GM18505 (cell line): Measurements from ENCODE around the gene TRAPPC2L.

Source experiments
- ATAC-seq: cut with Tn5 transposase; IDR thresholded peaks from one replicate; pipeline ENCODE4 v1.9.1; 2021; ENCODE audit not compliant: unreplicated experiment
- POLR2A ChIP-seq: IDR thresholded peaks from 4 replicates; pipeline ENCODE4 v1.6.1; 2011; ENCODE audit warnings: borderline replicate concordance; ENCODE audit not compliant: insufficient read depth, insufficient read length; ENCODE audit errors: extremely low read depth

Gene TRAPPC2L

GRCh38 chr16:88865742-88866141 lies 8.8 kb downstream of the TRAPPC2L start:
- no peak for ATAC-seq

GRCh38 chr16:88866151-88866920 lies 9.4 kb downstream of the TRAPPC2L start, which contains the start of gene PABPN1L:
PABPN1L (minus strand) TSS chr16:88866660; CDS start chr16:88866606, 54 bp downstream.
- no peak for ATAC-seq
- TF ChIP-seq POLR2A: no peak

More at GRCh38 chr16:88865742-88866141, 8.8 kb downstream of the TRAPPC2L start:
- no peak for TF ChIP-seq POLR2A

DNA sequence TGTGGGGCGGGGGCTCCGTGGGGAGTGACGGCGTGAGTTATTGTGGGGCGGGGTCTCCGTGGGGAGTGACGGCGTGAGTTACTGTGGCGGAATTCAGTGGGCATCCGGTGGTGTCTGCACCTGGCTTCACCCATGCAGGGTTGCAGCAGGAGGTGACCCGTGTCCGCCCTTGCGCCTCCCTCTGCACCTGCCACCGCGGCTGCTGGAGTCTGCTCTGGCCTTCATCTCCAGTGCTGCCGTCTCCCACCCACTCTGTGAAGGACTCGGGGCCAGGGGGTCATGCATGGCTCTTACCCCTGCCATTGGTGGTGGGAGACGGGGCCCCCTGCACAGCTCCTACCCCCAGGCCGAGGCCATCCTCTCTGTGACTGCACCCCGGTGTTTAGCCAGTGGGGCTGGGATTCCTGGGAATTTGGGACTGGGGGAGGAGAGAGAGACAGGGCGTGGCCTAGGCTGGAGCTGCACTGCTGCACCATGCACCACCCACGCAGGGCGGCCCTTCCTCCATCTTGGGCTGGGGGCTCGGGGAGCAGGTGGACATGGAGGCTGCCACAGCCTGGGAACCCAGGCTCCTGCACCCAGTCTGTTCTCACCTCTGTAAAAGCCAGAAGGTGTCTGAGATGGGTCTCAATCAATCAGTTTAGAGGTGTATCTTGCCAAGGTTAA lies 10.8 kb downstream of the TRAPPC2L start:
- no peak for ATAC-seq
- TF ChIP-seq POLR2A: no peak

- ATAC-seq: no peak
- TF ChIP-seq POLR2A: no peak
Measured at GRCh38 chr16:88868974-88869672, 12.2 kb downstream of the TRAPPC2L start.

- ATAC-seq: no peak
- no peak for TF ChIP-seq POLR2A
Measured at GRCh38 chr16:88869673-88869980, 12.7 kb downstream of the TRAPPC2L start.

- ATAC-seq: no peak
- TF ChIP-seq POLR2A: no peak
Measured at GRCh38 chr16:88870608-88871348, 13.9 kb downstream of the TRAPPC2L start.

DNA sequence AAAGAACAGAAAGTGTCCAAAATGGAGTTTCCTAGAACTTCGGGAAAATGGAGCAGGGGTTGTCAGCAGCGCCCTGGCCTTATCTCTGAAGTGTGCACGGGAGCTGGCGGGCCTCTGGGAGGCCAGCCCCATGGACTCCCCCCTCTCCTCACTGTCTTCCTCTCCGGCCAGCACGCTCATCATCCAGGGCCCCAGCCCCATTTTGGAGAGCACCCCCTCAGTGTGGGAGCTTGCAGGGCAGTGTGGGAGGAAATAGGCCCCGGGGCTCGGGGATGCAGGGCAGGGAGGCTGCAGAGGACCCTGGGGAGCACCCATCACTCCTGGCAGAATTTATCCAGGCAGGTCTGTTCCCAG lies 14.4 kb downstream of the TRAPPC2L start:
- ATAC-seq: no peak
- no peak for TF ChIP-seq POLR2A

- no peak for TF ChIP-seq POLR2A
- ATAC-seq: no peak
Measured at GRCh38 chr16:88871730-88872416, 14.9 kb downstream of the TRAPPC2L start.

DNA sequence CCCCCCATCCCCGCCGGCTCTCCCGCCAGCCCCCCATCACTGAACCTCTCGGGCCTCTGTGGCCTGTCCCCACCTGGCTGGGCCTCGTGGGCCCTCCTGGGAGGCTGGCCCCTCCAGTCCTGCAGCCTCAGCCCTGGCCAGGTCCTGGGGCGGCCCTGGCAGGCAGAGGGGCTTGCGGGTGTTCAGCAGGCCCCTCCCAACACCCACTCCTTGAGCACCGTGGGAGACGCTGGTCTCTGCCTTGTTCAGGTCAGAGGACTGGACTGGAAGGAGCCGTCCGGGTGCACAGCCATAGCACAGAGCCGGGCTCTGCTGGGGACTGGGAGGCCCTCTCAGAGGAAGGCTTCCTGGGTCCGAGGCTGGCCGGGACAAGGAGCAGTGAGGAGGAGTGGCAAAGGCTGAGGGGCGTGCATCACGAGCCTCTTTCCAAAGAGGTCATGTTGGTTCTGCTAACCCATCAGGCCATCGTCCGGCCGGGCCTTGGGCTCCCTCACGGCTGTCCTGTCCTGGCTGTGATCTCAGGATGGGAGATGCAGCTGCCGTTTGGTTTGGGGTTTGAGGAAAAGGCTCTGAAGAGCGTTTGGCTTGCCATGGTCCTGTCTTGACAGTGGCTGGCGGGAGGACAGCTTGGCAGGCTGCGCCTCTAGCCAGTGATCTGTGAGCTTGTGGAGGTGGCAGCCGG lies 15.9 kb downstream of the TRAPPC2L start:
- ATAC-seq: no peak
- no peak for TF ChIP-seq POLR2A

GRCh38 chr16:88874938-88875599 lies 18.1 kb downstream of the TRAPPC2L start:
- no peak for TF ChIP-seq POLR2A
- no peak for ATAC-seq

- no peak for TF ChIP-seq POLR2A
- no peak for ATAC-seq
Measured at GRCh38 chr16:88875703-88876234, 18.8 kb downstream of the TRAPPC2L start.
